Liver (tissue), 9 donors: ENCODE measurements around the gene SLC16A9. TPM values are rescaled to one million over a fixed set of nuclear protein-coding genes. Genes with fewer than 3 reads are reported as not detected.

ENCODE experiments used
- DNase-seq: peaks from one replicate; pipeline ENCODE4 v3.0.0-alpha.2; 2017; ENCODE audit warnings: low spot score
- H3K27ac ChIP-seq, 2 donors: one replicate each; pipeline ENCODE4 v1.7.0; 2013; ENCODE audit warnings: inconsistent platforms in 2 of 2, low read length in 2 of 2, control low read depth in 1 of 2, low read depth in 1 of 2, mild to moderate bottlenecking in 1 of 2
- H3K27me3 ChIP-seq, 4 donors: one replicate each; pipeline versions ENCODE4 v1.6.1 to v1.7.0; 2013; ENCODE audit warnings: low read length in 3 of 4, inconsistent platforms in 1 of 4, mild to moderate bottlenecking in 1 of 4, moderate library complexity in 1 of 4; ENCODE audit not compliant: control insufficient read depth in 4 of 4, insufficient read depth in 4 of 4
- H3K36me3 ChIP-seq, 4 donors: one replicate each; pipeline versions ENCODE4 v1.6.1 to v1.7.0; 2013; ENCODE audit warnings: low read length in 3 of 4, mild to moderate bottlenecking in 3 of 4, low read depth in 1 of 4, moderate library complexity in 1 of 4; ENCODE audit not compliant: control insufficient read depth in 4 of 4, insufficient read depth in 3 of 4
- H3K4me1 ChIP-seq, 4 donors: one replicate each; pipeline versions ENCODE4 v1.6.1 to v1.7.0; 2013; ENCODE audit warnings: low read length in 3 of 4, mild to moderate bottlenecking in 3 of 4, moderate library complexity in 1 of 4; ENCODE audit not compliant: control insufficient read depth in 4 of 4, insufficient read depth in 4 of 4
- H3K4me3 ChIP-seq, 3 donors: one replicate each; pipeline versions ENCODE4 v1.6.1 to v1.7.0; 2013; ENCODE audit warnings: low read length in 3 of 3, control low read depth in 1 of 3, low read depth in 1 of 3, mild to moderate bottlenecking in 1 of 3
- H3K9ac ChIP-seq, 2 donors: one replicate each; pipeline ENCODE4 v1.7.0; 2013; ENCODE audit warnings: low read length in 2 of 2, mild to moderate bottlenecking in 2 of 2, moderate library complexity in 2 of 2, control low read depth in 1 of 2, low read depth in 1 of 2
- H3K9me3 ChIP-seq, 4 donors: one replicate each; pipeline versions ENCODE4 v1.6.1 to v1.7.0; 2013; ENCODE audit warnings: low read length in 3 of 4; ENCODE audit not compliant: control insufficient read depth in 4 of 4
- ATF3 ChIP-seq: IDR thresholded peaks from 2 replicates; pipeline ENCODE4 v1.6.1; 2016; ENCODE audit warnings: antibody characterized with exemption
- EGR1 ChIP-seq, 2 donors: IDR thresholded peaks; 2 replicates each; pipeline ENCODE4 v1.6.1; 2016 to 2018; ENCODE audit warnings: antibody characterized with exemption in 2 of 2, low read depth in 2 of 2
- FOXA1 ChIP-seq: IDR thresholded peaks from 2 replicates; pipeline ENCODE4 v1.6.1; 2016; ENCODE audit warnings: antibody characterized with exemption
- FOXA2 ChIP-seq: IDR thresholded peaks from 2 replicates; pipeline ENCODE4 v1.6.1; 2016; ENCODE audit warnings: antibody characterized with exemption
- HNF4G ChIP-seq: IDR thresholded peaks from 2 replicates; pipeline ENCODE4 v1.6.1; 2016; ENCODE audit warnings: antibody characterized with exemption
- MAX ChIP-seq: IDR thresholded peaks from 2 replicates; pipeline ENCODE4 v1.6.1; 2016; ENCODE audit warnings: antibody characterized with exemption
- NR2F2 ChIP-seq: IDR thresholded peaks from 2 replicates; pipeline ENCODE4 v1.6.1; 2016; ENCODE audit warnings: antibody characterized with exemption
- RAD21 ChIP-seq, 2 donors: IDR thresholded peaks; 2 replicates each; pipeline ENCODE4 v1.6.1; 2016; ENCODE audit warnings: antibody characterized with exemption in 2 of 2, mild to moderate bottlenecking in 2 of 2
- REST ChIP-seq: IDR thresholded peaks from 2 replicates; pipeline ENCODE4 v1.6.1; 2016; ENCODE audit warnings: antibody characterized with exemption, mild to moderate bottlenecking
- RXRA ChIP-seq, 2 donors: IDR thresholded peaks; 2 replicates each; pipeline ENCODE4 v1.6.1; 2017 to 2018; ENCODE audit warnings: antibody characterized with exemption in 2 of 2, mild to moderate bottlenecking in 1 of 2
- SP1 ChIP-seq: IDR thresholded peaks from 2 replicates; pipeline ENCODE4 v1.6.1; 2018; ENCODE audit warnings: antibody characterized with exemption, mild to moderate bottlenecking
- TAF1 ChIP-seq: conservative IDR thresholded peaks from 2 replicates; pipeline ENCODE4 v1.6.1; 2016; ENCODE audit warnings: antibody characterized with exemption, mild to moderate bottlenecking
- WGBS: extraction: QIAGEN DNeasy Blood & Tissue Kit; methylation state at CpG from one replicate; pipeline ENCODE4 v1.1.7; 2013; 5-methylcytosine and 5-hydroxymethylcytosine counted together
- polyA plus RNA-seq, 2 donors: library from polyadenylated mRNA; stranded (reverse) in 1 of 2; unstranded in 1 of 2; fragments of 200-250 nt in 1 of 2; fragments of >200 nt in 1 of 2; fragmentation: Nextera tagmentation in 1 of 2; extraction: Ambion mirVana in 1 of 2; gene quantifications; one replicate each; pipeline versions ENCODE4 v1.2.1 to v1.2.3, GENCODE V29; 2013 to 2015
- total RNA-seq, 2 donors: library from RNA; depleted of rRNA; stranded (reverse); fragments of >200 nt; gene quantifications; one replicate each; pipeline ENCODE4 v1.2.3, GENCODE V29; 2014
- TF ChIP-seq, protein P1 (sequence below): fragments of 150-350 bp; IDR thresholded peaks from 2 replicates; pipeline ENCODE4 v1.5.1; 2017; ENCODE audit warnings: improper control_type of control experiment, low read depth, low read length; ENCODE audit not compliant: missing input control
- donor health status: healthy.
- donor health status: healthy.
- donor health status: healthy.
- donor health status: healthy.
- donor health status: healthy.

The SLC16A9 gene
- total and polyA plus RNA-seq, 4 donors, result 0.18 to 9.3 (median 0.59) TPM

DNA sequence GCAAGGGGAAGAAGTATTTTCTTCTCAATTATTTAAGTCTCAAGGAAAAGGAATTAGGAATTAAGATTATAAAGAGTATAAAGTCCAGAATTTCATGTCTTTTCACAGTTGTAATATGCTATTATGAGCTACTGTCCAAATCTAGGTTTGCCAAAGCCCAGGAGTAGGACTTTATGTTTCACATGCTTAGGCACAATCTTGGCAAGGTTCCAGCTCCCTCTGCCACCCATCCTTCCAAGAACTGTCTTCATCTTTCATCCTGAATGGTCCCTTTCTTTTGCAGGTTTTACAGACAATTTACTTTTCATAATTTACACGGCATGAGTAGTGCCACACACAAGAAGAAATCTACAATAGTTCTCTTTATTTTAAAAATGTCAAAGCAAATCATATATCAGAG is 29.5 kb downstream of the SLC16A9 start:
- TF ChIP-seq FOXA1 (no peak), EGR1 (IDR thresholded peaks at IDR 0.05; ENCODE audit: low read depth in 2 of 2) (no peak), TAF1 (no peak), RAD21 (IDR thresholded peaks at IDR 0.05) (no peak), FOXA2 (no peak), SP1 (no peak), ATF3 (no peak), HNF4G (no peak), RXRA (IDR thresholded peaks at IDR 0.05) (no peak), NR2F2 (no peak)
- TF ChIP-seq, protein P1, sequence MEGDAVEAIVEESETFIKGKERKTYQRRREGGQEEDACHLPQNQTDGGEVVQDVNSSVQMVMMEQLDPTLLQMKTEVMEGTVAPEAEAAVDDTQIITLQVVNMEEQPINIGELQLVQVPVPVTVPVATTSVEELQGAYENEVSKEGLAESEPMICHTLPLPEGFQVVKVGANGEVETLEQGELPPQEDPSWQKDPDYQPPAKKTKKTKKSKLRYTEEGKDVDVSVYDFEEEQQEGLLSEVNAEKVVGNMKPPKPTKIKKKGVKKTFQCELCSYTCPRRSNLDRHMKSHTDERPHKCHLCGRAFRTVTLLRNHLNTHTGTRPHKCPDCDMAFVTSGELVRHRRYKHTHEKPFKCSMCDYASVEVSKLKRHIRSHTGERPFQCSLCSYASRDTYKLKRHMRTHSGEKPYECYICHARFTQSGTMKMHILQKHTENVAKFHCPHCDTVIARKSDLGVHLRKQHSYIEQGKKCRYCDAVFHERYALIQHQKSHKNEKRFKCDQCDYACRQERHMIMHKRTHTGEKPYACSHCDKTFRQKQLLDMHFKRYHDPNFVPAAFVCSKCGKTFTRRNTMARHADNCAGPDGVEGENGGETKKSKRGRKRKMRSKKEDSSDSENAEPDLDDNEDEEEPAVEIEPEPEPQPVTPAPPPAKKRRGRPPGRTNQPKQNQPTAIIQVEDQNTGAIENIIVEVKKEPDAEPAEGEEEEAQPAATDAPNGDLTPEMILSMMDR, result no peak
- H3K27me3 ChIP-seq, result no peaks in the 10 kb centered on the region
- no peak overlapping the region for H3K4me3 ChIP-seq
- no peak overlapping the region for H3K27ac ChIP-seq
- no peaks in the 10 kb centered on the region for H3K4me1 ChIP-seq
- no peaks in the 10 kb centered on the region for H3K9me3 ChIP-seq
- 99% methylated on average over 1 of the region's 1 CpG for WGBS
- no peaks in the 10 kb centered on the region for H3K36me3 ChIP-seq
- no peak overlapping the region for H3K9ac ChIP-seq
- DNase-seq, result no peak

- Histone ChIP-seq H3K4me3 (no peak overlapping the region), H3K27ac (no peak overlapping the region), H3K9ac (no peak overlapping the region), H3K36me3 (no peaks in the 10 kb centered on the region), H3K4me1 (no peaks in the 10 kb centered on the region), H3K9me3 (no peaks in the 10 kb centered on the region), H3K27me3 (no peaks in the 10 kb centered on the region)
- DNase-seq, result no peak
- TF ChIP-seq SP1, result no peak
- no peak for TF ChIP-seq ATF3
- TF ChIP-seq MAX, result no peak
- TF ChIP-seq, protein P1, result no peak
- TF ChIP-seq REST, result no peak
- 65% methylated on average over 4 of the region's 4 CpGs for WGBS
Observed at GRCh38 chr10:59678884-59679301, 30.8 kb downstream of the SLC16A9 start.
